OCI-LY7 (cell line): Measurements from ENCODE around the gene SLC24A2.

Experiments
- EZH2phosphoT487 ChIP-seq: fragments of 200-600 bp; sonication (generic); IDR thresholded peaks from 2 replicates; pipeline ENCODE4 v1.6.1; 2018; ENCODE audit warnings: low read depth, borderline replicate concordance, mild to moderate bottlenecking, mixed run types, antibody characterized with exemption, low read length, moderate library complexity, mixed read lengths
- TF ChIP-seq, protein P1 (sequence below): fragments of 200-600 bp; sonication (generic); conservative IDR thresholded peaks from 2 replicates; pipeline ENCODE4 v1.5.1; 2014; ENCODE audit warnings: mild to moderate bottlenecking, antibody characterized with exemption, low read length, moderate library complexity, mixed read lengths

DNA sequence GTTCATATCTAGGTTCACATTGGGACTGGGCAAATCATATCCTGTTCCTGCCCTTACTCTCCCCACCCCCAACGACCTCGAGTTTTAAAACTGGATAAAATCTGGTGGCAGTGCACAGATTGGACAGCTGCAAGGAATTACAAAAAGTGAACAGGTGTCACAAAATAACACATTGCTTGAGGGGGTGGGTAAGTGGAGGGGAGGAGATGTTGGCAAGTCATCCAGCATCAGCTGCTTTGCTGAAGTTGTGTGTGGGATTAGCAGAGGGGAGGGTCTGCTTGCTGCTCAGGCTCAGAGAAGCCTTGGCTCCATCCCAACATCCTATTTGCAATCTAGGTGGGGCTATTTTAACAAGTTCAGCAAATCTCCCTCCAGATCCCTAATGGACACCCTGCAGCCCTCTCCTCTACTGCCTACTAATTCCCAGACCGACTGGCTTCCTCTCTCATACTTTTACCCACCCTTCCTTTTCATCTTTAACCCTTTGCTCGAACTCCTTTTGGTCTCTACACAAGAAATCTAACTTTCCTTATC is 39.8 kb upstream of the SLC24A2 start:
- TF ChIP-seq, protein P1, sequence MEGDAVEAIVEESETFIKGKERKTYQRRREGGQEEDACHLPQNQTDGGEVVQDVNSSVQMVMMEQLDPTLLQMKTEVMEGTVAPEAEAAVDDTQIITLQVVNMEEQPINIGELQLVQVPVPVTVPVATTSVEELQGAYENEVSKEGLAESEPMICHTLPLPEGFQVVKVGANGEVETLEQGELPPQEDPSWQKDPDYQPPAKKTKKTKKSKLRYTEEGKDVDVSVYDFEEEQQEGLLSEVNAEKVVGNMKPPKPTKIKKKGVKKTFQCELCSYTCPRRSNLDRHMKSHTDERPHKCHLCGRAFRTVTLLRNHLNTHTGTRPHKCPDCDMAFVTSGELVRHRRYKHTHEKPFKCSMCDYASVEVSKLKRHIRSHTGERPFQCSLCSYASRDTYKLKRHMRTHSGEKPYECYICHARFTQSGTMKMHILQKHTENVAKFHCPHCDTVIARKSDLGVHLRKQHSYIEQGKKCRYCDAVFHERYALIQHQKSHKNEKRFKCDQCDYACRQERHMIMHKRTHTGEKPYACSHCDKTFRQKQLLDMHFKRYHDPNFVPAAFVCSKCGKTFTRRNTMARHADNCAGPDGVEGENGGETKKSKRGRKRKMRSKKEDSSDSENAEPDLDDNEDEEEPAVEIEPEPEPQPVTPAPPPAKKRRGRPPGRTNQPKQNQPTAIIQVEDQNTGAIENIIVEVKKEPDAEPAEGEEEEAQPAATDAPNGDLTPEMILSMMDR, result no peak
- no peak for TF ChIP-seq EZH2phosphoT487
